PC-9 (cell line): ENCODE results near the gene PCNT. TPM values are rescaled to one million over a fixed set of nuclear protein-coding genes. Genes with fewer than 3 reads are reported as not detected.

Experiments
- BruUV-seq: library from RNA; stranded (reverse); fragments of 400-500 nt; replicated peaks from 2 replicates; lab custom pipeline; 2021; lab: Mats Ljungman, UMichigan
- CTCF ChIA-PET: fragments of 300-600 bp; sonication (Branson Sonifier 250); formaldehyde crosslinking; loops from one replicate; lab custom pipeline; 2022; ENCODE audit warnings: antibody characterized with exemption; lab: Charles Lee
- POLR2A ChIA-PET: fragments of 300-600 bp; sonication (Branson Sonifier 250); formaldehyde crosslinking; loops from one replicate; lab custom pipeline; 2022; ENCODE audit warnings: antibody characterized with exemption; ENCODE audit not compliant: unreplicated experiment; lab: Charles Lee
- DNase-seq, 2 experiments: peaks; one replicate each; pipeline versions ENCODE4 v3.0.0 to v3.0.0-alpha.2; 2015 to 2022; ENCODE audit warnings: mixed read lengths in 1 of 2
- H2AFZ ChIP-seq: fragments of 200-600 bp; sonication (generic); 2 replicates; pipeline ENCODE4 v1.8.1; 2017; ENCODE audit warnings: antibody characterized with exemption
- H3F3A ChIP-seq: fragments of 200-600 bp; sonication (generic); 2 replicates; pipeline ENCODE4 v1.8.1; 2017; ENCODE audit warnings: antibody characterized with exemption, mild to moderate bottlenecking, low read depth; ENCODE audit not compliant: insufficient read depth
- H3K27ac ChIP-seq: fragments of 200-600 bp; sonication (generic); 2 replicates; pipeline ENCODE4 v1.6.1; 2016; ENCODE audit warnings: mixed run types
- H3K27me3 ChIP-seq: fragments of 200-600 bp; sonication (generic); 2 replicates; pipeline ENCODE4 v1.6.1; 2016; ENCODE audit warnings: low read depth, mixed run types; ENCODE audit not compliant: insufficient read depth
- H3K36me3 ChIP-seq: fragments of 200-600 bp; sonication (generic); 2 replicates; pipeline ENCODE4 v1.6.1; 2016; ENCODE audit warnings: low read depth, mixed run types
- H3K4me1 ChIP-seq: fragments of 200-600 bp; sonication (generic); replicated peaks from 2 replicates; pipeline ENCODE4 v1.6.1; 2016; ENCODE audit warnings: mixed run types; ENCODE audit not compliant: insufficient read depth
- H3K4me2 ChIP-seq: fragments of 200-600 bp; sonication (generic); 2 replicates; pipeline ENCODE4 v1.6.1; 2017; ENCODE audit warnings: mixed run types
- H3K4me3 ChIP-seq: fragments of 200-600 bp; sonication (generic); 2 replicates; pipeline ENCODE4 v1.6.1; 2016; ENCODE audit warnings: mixed run types
- H3K79me2 ChIP-seq: fragments of 200-600 bp; sonication (generic); 2 replicates; pipeline ENCODE4 v1.6.1; 2017; ENCODE audit warnings: low read depth, mixed run types
- H3K9me2 ChIP-seq: fragments of 200-600 bp; sonication (generic); 2 replicates; pipeline ENCODE4 v1.8.1; 2017; ENCODE audit warnings: mild to moderate bottlenecking; ENCODE audit not compliant: insufficient read depth
- H3K9me3 ChIP-seq: fragments of 200-600 bp; sonication (generic); 2 replicates; pipeline ENCODE4 v1.8.1; 2016; ENCODE audit warnings: low read depth; ENCODE audit not compliant: insufficient read depth
- H4K20me1 ChIP-seq: fragments of 200-600 bp; sonication (generic); 2 replicates; pipeline ENCODE4 v1.8.1; 2017; ENCODE audit not compliant: insufficient read depth
- EZH2 ChIP-seq: fragments of 200-600 bp; sonication (generic); IDR thresholded peaks from 2 replicates; pipeline ENCODE4 v1.8.0; 2017; ENCODE audit warnings: antibody characterized with exemption, low read depth
- intact Hi-C: fragments of 100-400 bp; cut with micrococcal nuclease; formaldehyde crosslinking; loops from one replicate; pipeline ENCODE4 v1.10.0; 2022; ENCODE audit not compliant: unreplicated experiment
- total RNA-seq: library from RNA; stranded (reverse); gene quantifications from 2 replicates; pipeline ENCODE4 v1.2.3, GENCODE V29; 2021
- TF ChIP-seq, protein P1 (sequence below): fragments of 200-600 bp; sonication (generic); conservative IDR thresholded peaks from 2 replicates; pipeline ENCODE4 v1.6.1; 2017; ENCODE audit warnings: mixed run types, antibody characterized with exemption, mild to moderate bottlenecking, moderate library complexity

The PCNT gene
- total RNA-seq, 1 experiment from 2014 or later = 33.4 TPM

DNA sequence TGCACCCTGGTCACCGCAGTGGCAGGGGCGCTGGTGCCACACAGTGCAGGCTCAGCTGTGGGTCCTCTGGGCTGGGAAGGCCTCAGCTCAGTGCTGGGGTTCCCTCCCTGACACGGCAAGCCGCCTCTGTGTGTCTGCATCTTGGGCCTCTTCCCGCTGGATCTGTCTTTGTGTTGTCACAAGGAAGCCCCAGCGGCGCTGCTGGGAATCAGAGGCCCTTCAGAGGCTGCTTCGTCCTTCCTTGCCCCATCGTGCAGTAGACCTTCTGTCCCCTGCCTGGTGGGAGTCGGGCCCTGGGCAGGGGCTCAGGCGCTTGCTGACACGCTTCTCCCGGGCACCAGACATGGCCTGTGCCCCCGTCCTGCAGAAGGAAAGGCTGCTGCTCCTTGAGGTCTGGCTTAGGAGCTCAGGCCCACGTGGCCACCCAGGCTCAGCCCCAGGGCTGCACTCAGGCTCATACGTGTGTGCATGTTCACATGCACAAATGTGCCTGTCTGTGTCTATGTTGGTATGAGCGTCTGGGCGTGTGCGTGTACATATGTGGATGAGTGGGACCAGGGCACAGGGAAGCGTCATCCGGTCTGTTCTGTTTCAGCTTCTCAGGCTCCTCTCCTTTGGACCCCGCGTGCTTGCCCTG lies 110.5 kb downstream of the PCNT start:
- Histone ChIP-seq H3K36me3 (no peaks in the 10 kb centered on the region), H3F3A (no peaks in the 10 kb centered on the region), H3K4me1 (no peaks in the 10 kb centered on the region), H3K9me3 (no peaks in the 10 kb centered on the region), H4K20me1 (no peaks in the 10 kb centered on the region), H3K4me3 (no peak overlapping the region), H2AFZ (no peak overlapping the region), H3K9me2 (no peaks in the 10 kb centered on the region), H3K27ac (no peak overlapping the region), H3K4me2 (no peak overlapping the region), H3K79me2 (no peaks in the 10 kb centered on the region), H3K27me3 (no peaks in the 10 kb centered on the region)
- TF ChIP-seq EZH2 = no peak
- TF ChIP-seq, protein P1, sequence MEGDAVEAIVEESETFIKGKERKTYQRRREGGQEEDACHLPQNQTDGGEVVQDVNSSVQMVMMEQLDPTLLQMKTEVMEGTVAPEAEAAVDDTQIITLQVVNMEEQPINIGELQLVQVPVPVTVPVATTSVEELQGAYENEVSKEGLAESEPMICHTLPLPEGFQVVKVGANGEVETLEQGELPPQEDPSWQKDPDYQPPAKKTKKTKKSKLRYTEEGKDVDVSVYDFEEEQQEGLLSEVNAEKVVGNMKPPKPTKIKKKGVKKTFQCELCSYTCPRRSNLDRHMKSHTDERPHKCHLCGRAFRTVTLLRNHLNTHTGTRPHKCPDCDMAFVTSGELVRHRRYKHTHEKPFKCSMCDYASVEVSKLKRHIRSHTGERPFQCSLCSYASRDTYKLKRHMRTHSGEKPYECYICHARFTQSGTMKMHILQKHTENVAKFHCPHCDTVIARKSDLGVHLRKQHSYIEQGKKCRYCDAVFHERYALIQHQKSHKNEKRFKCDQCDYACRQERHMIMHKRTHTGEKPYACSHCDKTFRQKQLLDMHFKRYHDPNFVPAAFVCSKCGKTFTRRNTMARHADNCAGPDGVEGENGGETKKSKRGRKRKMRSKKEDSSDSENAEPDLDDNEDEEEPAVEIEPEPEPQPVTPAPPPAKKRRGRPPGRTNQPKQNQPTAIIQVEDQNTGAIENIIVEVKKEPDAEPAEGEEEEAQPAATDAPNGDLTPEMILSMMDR = no peak
- ChIA-PET POLR2A (interaction anchor here (0.6 kb wide), 1 partner anchor 9 kb away, joined by 3 read pairs; no protein-coding TSS in a partner anchor), CTCF (no interaction called here)
- intact Hi-C loops = no loop called here
- no TSS peak for BruUV-seq
- DNase-seq = no peak

DNA sequence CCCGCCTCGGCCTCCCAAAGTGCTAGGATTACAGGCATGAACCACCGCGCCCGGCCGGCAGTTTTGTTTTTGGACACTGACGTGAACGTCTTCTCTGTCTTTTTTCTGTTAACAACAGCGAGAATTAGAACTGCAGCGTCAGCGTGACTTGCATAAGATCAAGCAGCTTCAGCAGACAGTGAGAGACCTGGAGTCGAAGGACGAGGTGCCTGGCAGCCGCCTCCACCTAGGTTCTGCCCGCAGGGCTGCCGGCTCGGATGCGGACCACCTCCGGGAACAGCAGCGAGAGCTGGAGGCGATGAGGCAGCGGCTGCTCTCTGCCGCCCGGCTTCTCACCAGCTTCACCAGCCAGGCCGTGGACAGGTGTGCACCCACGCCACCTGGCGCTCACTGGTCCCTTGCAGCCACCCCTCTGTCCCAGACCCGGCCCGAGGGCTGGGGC lies 111.9 kb downstream of the PCNT start:
- H2AFZ ChIP-seq = no peak overlapping the region
- TF ChIP-seq, protein P1 = no peak
- TF ChIP-seq EZH2 = no peak
- intact Hi-C loops = no loop called here
- H3K27me3 ChIP-seq = no peaks in the 10 kb centered on the region
- H4K20me1 ChIP-seq = no peaks in the 10 kb centered on the region
- H3F3A ChIP-seq = no peaks in the 10 kb centered on the region
- no peaks in the 10 kb centered on the region for H3K4me1 ChIP-seq
- CTCF ChIA-PET = no interaction called here
- H3K9me3 ChIP-seq = no peaks in the 10 kb centered on the region
- no peak overlapping the region for H3K27ac ChIP-seq
- no peak overlapping the region for H3K4me3 ChIP-seq
- BruUV-seq = no TSS peak
- H3K4me2 ChIP-seq = no peak overlapping the region
- no peaks in the 10 kb centered on the region for H3K79me2 ChIP-seq
- POLR2A ChIA-PET = no interaction called here
- DNase-seq = no peak
- no peaks in the 10 kb centered on the region for H3K9me2 ChIP-seq
- no peaks in the 10 kb centered on the region for H3K36me3 ChIP-seq

- no peaks in the 10 kb centered on the region for H3K36me3 ChIP-seq
- no peak overlapping the region for H3K4me2 ChIP-seq
- H3K9me3 ChIP-seq = no peaks in the 10 kb centered on the region
- H3K4me1 ChIP-seq = no peaks in the 10 kb centered on the region
- H3K79me2 ChIP-seq = no peaks in the 10 kb centered on the region
- H3K9me2 ChIP-seq = no peaks in the 10 kb centered on the region
- TF ChIP-seq, protein P1 = no peak
- no peak for TF ChIP-seq EZH2
- ChIA-PET CTCF (no interaction called here), POLR2A (no interaction called here)
- no peak for DNase-seq
- no peaks in the 10 kb centered on the region for H3K27me3 ChIP-seq
- BruUV-seq = no TSS peak
- no peak overlapping the region for H3K4me3 ChIP-seq
- no peaks in the 10 kb centered on the region for H3F3A ChIP-seq
- intact Hi-C loops = no loop called here
- H3K27ac ChIP-seq = no peak overlapping the region
- H4K20me1 ChIP-seq = no peaks in the 10 kb centered on the region
- no peak overlapping the region for H2AFZ ChIP-seq
Measured at GRCh38 chr21:46436621-46437020, 112.7 kb downstream of the PCNT start.
